ENCODE results near the gene ZBED2.
A peak's percentile ranks its signal among the peaks of the same experiment; 100 is the strongest.

Gene ZBED2

DNA sequence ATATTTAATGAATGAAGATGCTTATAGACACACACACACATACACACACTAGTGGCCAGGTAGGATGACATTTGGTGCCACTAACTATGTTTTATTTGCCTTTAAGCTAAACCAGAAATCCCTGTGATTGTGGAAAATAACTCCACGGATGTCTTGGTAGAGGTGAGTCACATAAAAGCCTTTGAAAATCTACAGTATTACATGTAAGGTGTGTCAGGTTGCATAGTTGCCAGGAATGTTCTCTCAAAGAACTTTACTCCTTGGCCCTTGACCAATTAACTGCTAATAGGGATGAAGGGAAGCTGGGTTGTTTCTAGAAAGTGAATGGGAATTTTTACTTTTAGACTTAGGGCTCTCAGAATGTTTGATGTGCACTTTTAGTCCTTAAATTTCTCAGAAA is 9.9 kb downstream of the ZBED2 start:
- no peak overlapping the region for H3K9ac ChIP-seq (ENCODE audit: low read length)
- no peak overlapping the region for H2BK5ac ChIP-seq (ENCODE audit: low read depth, low read length, poor library complexity)
- H3K27ac ChIP-seq (ENCODE audit: low read depth, low read length): no peak overlapping the region
- peaks cover 6% of the 10 kb centered on the region for H3K79me1 ChIP-seq (ENCODE audit: low read length)
- H2AK5ac ChIP-seq (ENCODE audit: low read length): no peak overlapping the region
- no CpG with 5 or more reads among the region's 1 CpG for WGBS (ENCODE audit: extremely low coverage, insufficient coverage, insufficient read length)
- DNase-seq: peak in 1 of 2 donors; percentile 75
- no peak overlapping the region for H3K4me2 ChIP-seq (ENCODE audit: low read length)
- no peak overlapping the region for H3K4me3 ChIP-seq (ENCODE audit: low read depth, low read length)
- H3K14ac ChIP-seq (ENCODE audit: low read length): no peak overlapping the region
- no peak overlapping the region for H3K18ac ChIP-seq (ENCODE audit: low read length)
- H3K79me2 ChIP-seq (ENCODE audit: control insufficient read depth, insufficient read depth, low read length, poor library complexity): no peaks in the 10 kb centered on the region
- no peak overlapping the region for H2AFZ ChIP-seq (ENCODE audit: insufficient read depth, low read length, poor library complexity)
- no peak overlapping the region for H4K8ac ChIP-seq (ENCODE audit: low read depth, low read length)
- H3K4ac ChIP-seq (ENCODE audit: low read depth, low read length): no peak overlapping the region
- no peak overlapping the region for H2BK120ac ChIP-seq (ENCODE audit: insufficient read depth, low read length, poor library complexity)
- H3K4me1 ChIP-seq (ENCODE audit: control insufficient read depth in 1 of 2, insufficient read depth in 2 of 2, low read length in 2 of 2): peaks cover 2 to 7% of the 10 kb centered on the region in 2 experiments
- no peak overlapping the region for H3K23ac ChIP-seq (ENCODE audit: low read length)
- H3K36me3 ChIP-seq (ENCODE audit: control insufficient read depth in 1 of 2, insufficient read depth in 2 of 2, low read length in 2 of 2): no peaks in the 10 kb centered on the region
- no peak overlapping the region for H2BK12ac ChIP-seq (ENCODE audit: low read length)
- H4K91ac ChIP-seq (ENCODE audit: low read depth, low read length): no peak overlapping the region
- peaks cover 3% of the 10 kb centered on the region for H3K9me3 ChIP-seq (ENCODE audit: insufficient read depth, low read depth, low read length)
- H4K12ac ChIP-seq (ENCODE audit: low read depth, low read length): no peak overlapping the region
- no peaks in the 10 kb centered on the region for H3K27me3 ChIP-seq (ENCODE audit: insufficient read depth, low read length)

DNA sequence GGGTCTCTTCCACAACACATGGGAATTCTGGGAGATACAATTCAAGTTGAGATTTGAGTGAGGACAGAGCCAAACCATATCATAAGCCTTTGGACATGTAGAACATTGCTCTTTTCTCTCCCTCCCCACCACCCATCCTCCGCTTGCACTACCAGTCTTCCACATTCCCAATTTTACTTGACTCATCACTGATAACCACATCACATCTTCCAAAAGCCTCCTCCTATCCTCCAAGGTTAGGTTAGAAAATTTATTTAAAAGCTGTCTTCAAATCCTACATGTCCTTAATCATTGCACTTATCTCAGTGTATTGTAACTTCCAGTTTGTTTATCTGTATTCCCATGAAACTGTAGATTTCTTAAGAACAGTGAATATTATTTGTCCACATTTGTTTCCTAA is 10.4 kb downstream of the ZBED2 start:
- Histone ChIP-seq H3K4me3 (ENCODE audit: low read depth, low read length) (no peak overlapping the region), H3K79me1 (ENCODE audit: low read length) (peaks cover 6% of the 10 kb centered on the region), H4K12ac (ENCODE audit: low read depth, low read length) (no peak overlapping the region), H2BK120ac (ENCODE audit: insufficient read depth, low read length, poor library complexity) (peak overlapping the region; percentile 58), H2AFZ (ENCODE audit: insufficient read depth, low read length, poor library complexity) (no peak overlapping the region), H2AK5ac (ENCODE audit: low read length) (no peak overlapping the region), H3K23ac (ENCODE audit: low read length) (no peak overlapping the region), H2BK5ac (ENCODE audit: low read depth, low read length, poor library complexity) (peak overlapping the region; percentile 33), H3K36me3 (ENCODE audit: control insufficient read depth in 1 of 2, insufficient read depth in 2 of 2, low read length in 2 of 2) (no peaks in the 10 kb centered on the region), H3K79me2 (ENCODE audit: control insufficient read depth, insufficient read depth, low read length, poor library complexity) (no peaks in the 10 kb centered on the region), H3K4me1 (ENCODE audit: control insufficient read depth in 1 of 2, insufficient read depth in 2 of 2, low read length in 2 of 2) (peaks cover 2 to 7% of the 10 kb centered on the region in 2 experiments), H3K9me3 (ENCODE audit: insufficient read depth, low read depth, low read length) (peaks cover 3% of the 10 kb centered on the region), H3K27ac (ENCODE audit: low read depth, low read length) (no peak overlapping the region), H3K4me2 (ENCODE audit: low read length) (no peak overlapping the region), H3K4ac (ENCODE audit: low read depth, low read length) (no peak overlapping the region), H2BK12ac (ENCODE audit: low read length) (peak overlapping the region; percentile 58), H3K18ac (ENCODE audit: low read length) (no peak overlapping the region), H3K27me3 (ENCODE audit: insufficient read depth, low read length) (no peaks in the 10 kb centered on the region), H4K91ac (ENCODE audit: low read depth, low read length) (no peak overlapping the region), H3K14ac (ENCODE audit: low read length) (no peak overlapping the region), H3K9ac (ENCODE audit: low read length) (no peak overlapping the region), H4K8ac (ENCODE audit: low read depth, low read length) (no peak overlapping the region)
- DNase-seq: no peak
- WGBS (ENCODE audit: extremely low coverage, insufficient coverage, insufficient read length): no CpG with 5 or more reads among the region's 1 CpG

DNA sequence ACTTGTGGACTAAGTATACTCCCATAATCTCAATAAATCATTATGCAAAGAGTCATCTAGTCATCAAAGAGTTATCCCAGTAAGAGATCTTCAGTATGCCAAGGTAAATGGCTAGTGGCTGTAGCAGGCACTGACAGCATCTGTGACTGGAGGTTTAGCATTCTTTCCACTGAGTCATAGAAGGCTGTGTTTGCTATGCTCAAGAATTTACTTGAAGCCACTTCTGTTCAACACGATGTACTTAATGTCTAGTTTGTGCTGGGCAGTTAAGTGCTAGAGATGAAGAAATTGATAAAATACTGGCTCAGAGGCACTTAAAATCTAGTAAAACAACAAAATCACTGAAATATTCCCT is 13.0 kb downstream of the ZBED2 start:
- Histone ChIP-seq H3K79me2 (ENCODE audit: control insufficient read depth, insufficient read depth, low read length, poor library complexity) (no peaks in the 10 kb centered on the region), H2BK12ac (ENCODE audit: low read length) (no peak overlapping the region), H3K9me3 (ENCODE audit: insufficient read depth, low read depth, low read length) (peaks cover 3% of the 10 kb centered on the region), H2BK120ac (ENCODE audit: insufficient read depth, low read length, poor library complexity) (no peak overlapping the region), H3K9ac (ENCODE audit: low read length) (no peak overlapping the region), H3K18ac (ENCODE audit: low read length) (no peak overlapping the region), H4K12ac (ENCODE audit: low read depth, low read length) (no peak overlapping the region), H3K36me3 (ENCODE audit: control insufficient read depth in 1 of 2, insufficient read depth in 2 of 2, low read length in 2 of 2) (no peaks in the 10 kb centered on the region), H3K27ac (ENCODE audit: low read depth, low read length) (peak overlapping the region; percentile 90), H3K23ac (ENCODE audit: low read length) (no peak overlapping the region), H2AK5ac (ENCODE audit: low read length) (no peak overlapping the region), H3K4ac (ENCODE audit: low read depth, low read length) (no peak overlapping the region), H2BK5ac (ENCODE audit: low read depth, low read length, poor library complexity) (no peak overlapping the region), H3K4me2 (ENCODE audit: low read length) (no peak overlapping the region), H3K79me1 (ENCODE audit: low read length) (peaks cover 6% of the 10 kb centered on the region), H4K8ac (ENCODE audit: low read depth, low read length) (no peak overlapping the region), H4K91ac (ENCODE audit: low read depth, low read length) (no peak overlapping the region), H3K27me3 (ENCODE audit: insufficient read depth, low read length) (no peaks in the 10 kb centered on the region), H3K4me1 (ENCODE audit: control insufficient read depth in 1 of 2, insufficient read depth in 2 of 2, low read length in 2 of 2) (peaks cover 2 to 9% of the 10 kb centered on the region in 2 experiments), H2AFZ (ENCODE audit: insufficient read depth, low read length, poor library complexity) (no peak overlapping the region), H3K4me3 (ENCODE audit: low read depth, low read length) (no peak overlapping the region), H3K14ac (ENCODE audit: low read length) (no peak overlapping the region)
- DNase-seq: peak; percentile 87 to 94
- WGBS (ENCODE audit: extremely low coverage, insufficient coverage, insufficient read length): no CpG with 5 or more reads among the region's 1 CpG

DNA sequence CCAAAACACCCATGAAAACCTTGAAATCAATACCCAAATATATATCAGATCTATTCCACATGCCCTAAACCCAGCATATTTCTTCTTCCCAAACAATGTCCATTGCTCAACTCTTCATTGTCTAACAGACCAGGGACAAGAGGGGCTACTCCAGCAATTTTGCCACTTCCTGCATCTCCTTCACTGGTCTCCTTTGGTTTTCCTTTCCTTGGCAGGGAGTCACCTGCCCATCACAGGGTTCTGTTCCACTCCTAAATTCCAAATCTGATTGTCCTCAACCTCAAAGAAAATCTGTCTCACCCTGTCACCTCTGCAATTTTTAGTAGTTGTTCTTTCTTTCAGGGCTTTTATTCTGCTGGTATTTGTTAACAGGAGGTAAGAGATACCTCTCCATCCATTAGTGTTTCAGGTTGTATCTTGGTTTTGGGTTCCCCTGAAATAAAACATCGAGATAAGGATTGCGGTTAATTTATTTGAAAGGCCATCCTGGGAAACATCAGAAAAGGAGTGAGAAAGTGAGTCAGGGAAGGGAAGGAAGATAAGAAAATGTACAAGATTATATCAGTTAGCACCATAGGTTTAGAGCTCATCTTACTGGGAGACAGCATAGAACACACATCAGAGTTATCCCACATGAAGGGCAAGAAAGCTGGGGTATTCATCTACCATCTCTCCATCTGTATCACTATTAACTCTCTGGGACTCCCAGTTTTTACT is 13.6 kb downstream of the ZBED2 start:
- H3K9me3 ChIP-seq (ENCODE audit: insufficient read depth, low read depth, low read length): peaks cover 3% of the 10 kb centered on the region
- no peak overlapping the region for H3K9ac ChIP-seq (ENCODE audit: low read length)
- H3K79me2 ChIP-seq (ENCODE audit: control insufficient read depth, insufficient read depth, low read length, poor library complexity): no peaks in the 10 kb centered on the region
- H2BK12ac ChIP-seq (ENCODE audit: low read length): peak overlapping the region; percentile 91
- peak overlapping the region; percentile 73 for H3K27ac ChIP-seq (ENCODE audit: low read depth, low read length)
- H3K36me3 ChIP-seq (ENCODE audit: control insufficient read depth in 1 of 2, insufficient read depth in 2 of 2, low read length in 2 of 2): no peaks in the 10 kb centered on the region
- no peak overlapping the region for H4K8ac ChIP-seq (ENCODE audit: low read depth, low read length)
- no CpG with 5 or more reads among the region's 2 CpGs for WGBS (ENCODE audit: extremely low coverage, insufficient coverage, insufficient read length)
- no peaks in the 10 kb centered on the region for H3K27me3 ChIP-seq (ENCODE audit: insufficient read depth, low read length)
- peak in 1 of 2 donors; percentile 18 for DNase-seq
- no peak overlapping the region for H4K12ac ChIP-seq (ENCODE audit: low read depth, low read length)
- H4K91ac ChIP-seq (ENCODE audit: low read depth, low read length): no peak overlapping the region
- no peak overlapping the region for H3K4me3 ChIP-seq (ENCODE audit: low read depth, low read length)
- H2BK5ac ChIP-seq (ENCODE audit: low read depth, low read length, poor library complexity): peak overlapping the region; percentile 61
- H3K4me2 ChIP-seq (ENCODE audit: low read length): no peak overlapping the region
- no peak overlapping the region for H3K18ac ChIP-seq (ENCODE audit: low read length)
- no peak overlapping the region for H3K23ac ChIP-seq (ENCODE audit: low read length)
- peak overlapping the region; percentile 58 for H2BK120ac ChIP-seq (ENCODE audit: insufficient read depth, low read length, poor library complexity)
- no peak overlapping the region for H3K14ac ChIP-seq (ENCODE audit: low read length)
- no peak overlapping the region for H2AK5ac ChIP-seq (ENCODE audit: low read length)
- H3K79me1 ChIP-seq (ENCODE audit: low read length): peaks cover 6% of the 10 kb centered on the region
- H2AFZ ChIP-seq (ENCODE audit: insufficient read depth, low read length, poor library complexity): no peak overlapping the region
- peaks cover 2 to 9% of the 10 kb centered on the region in 2 experiments for H3K4me1 ChIP-seq (ENCODE audit: control insufficient read depth in 1 of 2, insufficient read depth in 2 of 2, low read length in 2 of 2)
- no peak overlapping the region for H3K4ac ChIP-seq (ENCODE audit: low read depth, low read length)

All from trophoblast cell (in vitro differentiated cells and primary cell).